Chondrocyte (in vitro differentiated cells): ENCODE results near the gene MAP2K2. TPM values are rescaled to one million over a fixed set of nuclear protein-coding genes. Genes with fewer than 3 reads are reported as not detected.

Source experiments
- DNase-seq: peaks from one replicate; pipeline ENCODE4 v3.0.0; 2021; ENCODE audit warnings: mixed read lengths, low spot score
- H3K27ac Mint-ChIP-seq: one replicate; pipeline ENCODE4 v1.8.0; 2021; ENCODE audit warnings: mild to moderate bottlenecking, moderate library complexity, mixed read lengths; ENCODE audit not compliant: unreplicated experiment
- H3K27me3 Mint-ChIP-seq: 2 replicates; pipeline ENCODE4 v1.8.0; 2021; ENCODE audit warnings: low read depth, mixed read lengths
- H3K36me3 Mint-ChIP-seq: 2 replicates; pipeline ENCODE4 v1.8.0; 2021; ENCODE audit warnings: low read depth, mixed read lengths
- H3K4me1 Mint-ChIP-seq: 2 replicates; pipeline ENCODE4 v1.8.0; 2021; ENCODE audit warnings: low read depth, mild to moderate bottlenecking, mixed read lengths
- H3K4me3 Mint-ChIP-seq: one replicate; pipeline ENCODE4 v1.8.0; 2021; ENCODE audit warnings: mild to moderate bottlenecking, moderate library complexity, mixed read lengths; ENCODE audit not compliant: unreplicated experiment
- H3K9me3 Mint-ChIP-seq: 2 replicates; pipeline ENCODE4 v1.8.0; 2021; ENCODE audit warnings: low read depth, mixed read lengths
- CTCF ChIP-seq: fragments of 200-600 bp; sonication (generic); IDR thresholded peaks from 2 replicates; pipeline ENCODE4 v1.5.0; 2021; ENCODE audit warnings: antibody characterized with exemption, mild to moderate bottlenecking, moderate library complexity
- total RNA-seq: library from RNA; stranded (reverse); gene quantifications from 3 replicates; pipeline ENCODE4 v1.2.1, GENCODE V29; 2021

The MAP2K2 gene
- total RNA-seq, 1 donor from 2014 or later: 158 TPM

DNA sequence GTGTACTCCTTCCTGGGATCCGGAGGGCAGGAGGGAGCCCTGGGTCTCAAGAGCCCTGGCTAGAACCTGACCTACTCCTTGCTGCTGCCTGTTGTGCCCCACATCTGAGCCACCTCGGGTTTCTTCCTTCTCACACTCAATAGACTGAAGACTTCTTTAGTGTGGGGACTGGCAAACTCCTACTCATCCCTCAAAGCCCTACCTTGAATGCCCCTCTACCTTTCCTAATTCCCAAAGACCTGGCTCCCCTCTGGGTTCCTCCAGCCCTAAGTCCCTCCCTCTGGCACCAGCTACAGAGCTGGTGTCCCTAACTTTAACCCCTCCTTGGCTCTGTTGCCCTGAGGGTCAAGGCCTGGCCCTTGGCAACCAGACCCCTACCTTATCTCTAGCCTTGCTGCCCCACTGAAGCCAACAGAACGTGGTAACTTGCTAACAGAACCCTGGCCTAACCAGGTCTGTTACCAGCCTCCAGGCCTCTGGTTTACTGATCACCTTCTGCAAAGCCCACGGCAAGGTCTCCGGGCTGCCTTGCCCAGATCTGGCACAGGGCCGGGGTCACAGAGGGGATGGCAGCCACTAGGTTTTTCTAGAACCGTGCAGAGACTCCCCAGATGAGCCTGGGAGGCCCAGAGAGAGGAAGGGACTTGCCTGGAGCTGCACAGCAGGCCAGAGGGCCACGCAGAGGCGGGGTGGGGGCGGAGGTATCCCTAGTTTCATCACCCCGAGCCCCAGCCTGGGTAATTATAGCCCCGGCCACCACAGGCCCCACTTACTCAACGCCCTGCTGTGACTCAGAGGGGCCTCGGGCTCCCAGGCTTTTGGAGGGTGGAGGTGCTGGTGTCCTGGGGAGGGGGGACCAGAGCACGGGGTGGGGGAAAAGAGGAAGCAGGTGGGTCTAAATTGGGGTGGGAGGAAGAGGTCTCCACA lies 72.5 kb downstream of the MAP2K2 start:
- no peak for DNase-seq
- Mint-ChIP-seq H3K27ac (peak overlapping the region; percentile 83), H3K4me3 (no peak overlapping the region), H3K4me1 (peaks cover 20% of the 10 kb centered on the region), H3K27me3 (no peaks in the 10 kb centered on the region), H3K9me3 (no peaks in the 10 kb centered on the region), H3K36me3 (peaks cover 22% of the 10 kb centered on the region)
- TF ChIP-seq CTCF: no peak

DNA sequence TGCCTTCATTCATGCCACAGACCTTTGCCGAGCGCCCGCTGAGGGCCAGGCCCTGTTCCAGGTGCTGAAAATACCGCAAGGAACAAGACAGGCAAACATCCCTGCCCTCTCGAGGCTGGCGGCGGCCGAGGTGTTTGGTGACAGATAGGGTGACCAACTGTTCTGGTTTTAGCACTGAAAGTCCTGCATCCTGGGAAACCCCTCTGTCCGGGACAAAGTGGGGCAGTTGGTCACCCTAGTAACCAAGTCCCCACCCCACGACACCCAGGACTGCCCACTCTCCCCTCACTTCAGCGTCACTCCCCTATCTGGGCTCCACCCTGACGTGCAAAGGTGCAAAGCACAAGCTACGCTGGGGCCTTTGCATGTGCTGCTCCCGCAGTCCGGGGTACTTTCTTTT lies 74.5 kb downstream of the MAP2K2 start:
- H3K27ac Mint-ChIP-seq: peak overlapping the region; percentile 59
- H3K4me3 Mint-ChIP-seq: no peak overlapping the region
- TF ChIP-seq CTCF: no peak

DNA sequence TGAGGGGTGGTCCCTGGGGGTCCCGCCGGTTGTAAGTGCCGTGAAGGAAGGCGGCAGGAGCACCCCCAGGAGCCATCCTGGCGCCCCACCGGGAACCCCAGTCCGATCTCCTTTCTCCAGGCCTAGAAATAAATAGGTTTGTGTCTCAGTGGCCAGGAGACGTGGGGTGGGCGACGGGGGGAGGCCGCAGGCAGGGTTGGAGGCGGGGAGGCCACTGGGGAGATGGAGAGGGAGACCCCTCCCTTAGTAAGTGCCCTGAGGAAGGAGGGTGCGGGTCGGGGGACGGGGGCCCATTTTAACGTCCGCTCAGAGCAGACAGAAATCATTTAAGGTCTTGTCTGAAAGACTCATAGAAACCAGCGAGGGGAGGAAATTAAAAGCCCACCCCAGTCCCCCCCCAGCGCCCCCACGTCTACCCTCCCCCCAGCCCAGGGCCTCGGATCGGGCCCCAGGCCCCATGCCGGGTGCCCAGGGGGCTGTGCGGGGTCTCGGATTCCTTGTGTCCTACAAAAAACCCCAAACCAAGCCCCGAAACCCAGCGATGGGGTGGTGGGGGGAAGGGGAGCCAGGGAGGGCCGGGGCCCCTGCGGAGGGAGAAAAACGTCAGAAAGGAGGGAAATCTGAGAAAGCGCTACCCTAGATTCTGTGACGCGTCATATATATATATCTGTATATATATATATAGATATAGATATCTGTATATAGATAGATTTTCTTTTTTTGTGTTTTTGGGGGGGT lies 76.8 kb downstream of the MAP2K2 start:
- no peak for TF ChIP-seq CTCF
- Mint-ChIP-seq H3K4me3 (no peak overlapping the region), H3K36me3 (peaks cover 13% of the 10 kb centered on the region), H3K4me1 (peaks cover 7% of the 10 kb centered on the region), H3K9me3 (no peaks in the 10 kb centered on the region), H3K27me3 (no peaks in the 10 kb centered on the region), H3K27ac (no peak overlapping the region)
- no peak for DNase-seq

More for the DNA sequence above, 74.5 kb downstream of the MAP2K2 start:
- H3K27me3 Mint-ChIP-seq: no peaks in the 10 kb centered on the region
- DNase-seq: no peak
- no peaks in the 10 kb centered on the region for H3K9me3 Mint-ChIP-seq
- peaks cover 24% of the 10 kb centered on the region for H3K36me3 Mint-ChIP-seq
- H3K4me1 Mint-ChIP-seq: peaks cover 20% of the 10 kb centered on the region

- Mint-ChIP-seq H3K36me3 (peaks cover 11% of the 10 kb centered on the region), H3K9me3 (no peaks in the 10 kb centered on the region), H3K27me3 (no peaks in the 10 kb centered on the region), H3K27ac (no peak overlapping the region), H3K4me3 (no peak overlapping the region), H3K4me1 (peaks cover 4% of the 10 kb centered on the region)
- no peak for TF ChIP-seq CTCF
- no peak for DNase-seq
Observed at GRCh38 chr19:4046362-4046691, 77.6 kb downstream of the MAP2K2 start.

DNA sequence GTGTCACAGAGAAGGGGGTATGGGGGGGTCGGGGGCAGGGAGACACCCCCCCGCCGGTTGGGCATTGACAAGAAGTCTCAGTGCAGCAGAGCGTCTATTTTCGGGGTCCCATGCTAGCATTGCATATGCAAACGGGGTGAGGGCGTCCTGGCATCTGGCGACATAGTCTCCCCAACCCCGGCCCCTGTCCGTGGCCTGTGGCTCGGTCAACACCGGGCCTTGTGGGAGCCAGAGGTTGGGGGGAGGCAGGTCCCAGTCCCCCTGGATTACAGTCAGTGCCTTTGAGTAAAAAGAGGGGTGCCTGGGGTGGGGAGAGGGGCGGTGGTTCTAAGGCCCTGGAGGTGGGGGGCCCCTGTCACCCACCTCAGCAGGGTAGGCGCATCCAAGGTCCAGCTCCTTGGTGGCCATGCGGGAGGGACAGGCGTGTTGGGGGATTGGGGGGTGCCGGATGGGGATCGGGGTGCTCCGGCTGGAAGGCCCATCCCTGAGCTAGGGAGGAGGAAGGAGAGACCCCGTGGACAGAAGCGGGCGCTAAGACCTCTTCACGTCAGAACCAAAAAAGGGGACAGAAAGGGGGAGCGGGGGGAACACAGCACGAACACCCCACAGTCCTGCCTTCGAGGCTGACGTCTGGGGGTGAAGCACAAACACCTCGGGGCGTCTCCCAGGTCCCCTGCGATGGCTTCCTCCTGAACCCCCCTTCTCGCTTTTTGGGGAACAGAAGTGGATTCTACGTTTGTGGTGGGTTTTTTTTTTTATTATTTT lies 78.1 kb downstream of the MAP2K2 start:
- H3K36me3 Mint-ChIP-seq: peaks cover 7% of the 10 kb centered on the region
- H3K9me3 Mint-ChIP-seq: no peaks in the 10 kb centered on the region
- H3K4me3 Mint-ChIP-seq: no peak overlapping the region
- no peak for TF ChIP-seq CTCF
- no peak overlapping the region for H3K27ac Mint-ChIP-seq
- no peaks in the 10 kb centered on the region for H3K4me1 Mint-ChIP-seq
- no peaks in the 10 kb centered on the region for H3K27me3 Mint-ChIP-seq
- no peak for DNase-seq
